Body of pancreas (tissue), 4 donors: ENCODE results near the gene FRAS1. TPM values are rescaled to one million over a fixed set of nuclear protein-coding genes. Genes with fewer than 3 reads are reported as not detected.
"Not testable (repeated sequence)": the region's sequence is repeated elsewhere in the genome, so short reads cannot be mapped to it uniquely, and the experiment has no call there.

Experiments used
- ATAC-seq: fragments of 150-250 bp; one replicate; pipeline ENCODE4 v1.9.1; 2016
- DNase-seq, 4 donors: peaks; one replicate each; pipeline ENCODE4 v3.0.0-alpha.2; 2019
- H3K27ac ChIP-seq, 4 donors: fragments of 200-600 bp; sonication (generic); 1 replicate in 3 of 4; 2 replicates in 1 of 4; pipeline versions ENCODE4 v1.5.1 to v1.6.1; 2016 to 2019; ENCODE audit warnings: mild to moderate bottlenecking in 1 of 4, mixed read lengths in 1 of 4, moderate library complexity in 1 of 4
- H3K27me3 ChIP-seq, 2 donors: fragments of 200-600 bp; sonication (generic); one replicate each; pipeline ENCODE4 v1.6.0; 2016; ENCODE audit warnings: mild to moderate bottlenecking in 1 of 2
- H3K36me3 ChIP-seq, 2 donors: fragments of 200-600 bp; sonication (generic); replicated peaks in 1 of 2; 2 replicates each; pipeline ENCODE4 v1.5.1; 2016; ENCODE audit warnings: low read depth in 2 of 2; ENCODE audit not compliant: insufficient read depth in 1 of 2
- H3K4me1 ChIP-seq: fragments of 200-600 bp; sonication (generic); one replicate; pipeline ENCODE4 v1.6.0; 2016
- H3K4me3 ChIP-seq, 2 donors: fragments of 200-600 bp; sonication (generic); 1 replicate in 1 of 2; 2 replicates in 1 of 2; pipeline ENCODE4 v1.5.1; 2016 to 2019
- H3K9me3 ChIP-seq, 3 donors: fragments of 200-600 bp; sonication (generic); 1 replicate in 2 of 3; 2 replicates in 1 of 3; pipeline ENCODE4 v1.5.1; 2016
- POLR2A ChIP-seq, 3 donors: fragments of 450-650 bp; IDR thresholded peaks; one replicate each; pipeline ENCODE4 v1.6.1; 2016; ENCODE audit warnings: antibody characterized with exemption in 3 of 3, mild to moderate bottlenecking in 2 of 3
- WGBS, 2 donors: methylation state at CpG; one replicate each; pipeline ENCODE4 v1.1.5; 2017; 5-methylcytosine and 5-hydroxymethylcytosine counted together
- intact Hi-C: fragments of 100-400 bp; cut with DNase I; formaldehyde crosslinking; loops from one replicate; pipeline ENCODE4 v1.15.1; 2023
- total RNA-seq, 2 donors: library from RNA; depleted of rRNA; stranded (reverse); fragments of >200 nt; gene quantifications; one replicate each; pipeline ENCODE4 v1.1.0, GENCODE V29; 2016
- TF ChIP-seq, protein P1 (sequence below), 7 experiments: fragments of 450-650 bp in 4 of 7; fragments of 200-600 bp in 3 of 7; sonication (generic) in 3 of 7; IDR thresholded peaks; one replicate each; pipeline ENCODE4 v1.5.1; 2016 to 2019; ENCODE audit warnings: antibody characterized with exemption in 7 of 7

FRAS1 gene
- total RNA-seq, 2 donors from 2014 or later = 22.6 to 24.4 TPM

DNA sequence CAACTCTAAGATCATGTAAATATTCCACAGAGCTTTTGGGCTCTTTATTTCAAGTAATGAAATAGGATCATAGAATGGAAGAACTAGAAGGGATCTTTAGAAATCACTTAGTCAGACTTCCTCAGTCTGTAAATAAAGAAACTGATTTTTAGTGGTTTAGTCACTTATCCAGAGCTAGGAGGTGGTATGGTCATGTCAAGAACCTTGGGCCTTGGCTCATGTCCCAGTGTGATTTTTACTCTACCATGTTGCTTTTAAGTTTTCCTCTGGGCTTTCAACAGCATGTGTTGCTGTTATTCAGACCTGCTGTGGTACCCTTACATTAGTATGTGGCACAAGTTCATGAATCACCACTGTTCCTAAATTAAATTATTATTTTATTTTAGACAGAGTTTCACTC, 184.9 kb downstream of the FRAS1 start:
- TF ChIP-seq, protein P1, sequence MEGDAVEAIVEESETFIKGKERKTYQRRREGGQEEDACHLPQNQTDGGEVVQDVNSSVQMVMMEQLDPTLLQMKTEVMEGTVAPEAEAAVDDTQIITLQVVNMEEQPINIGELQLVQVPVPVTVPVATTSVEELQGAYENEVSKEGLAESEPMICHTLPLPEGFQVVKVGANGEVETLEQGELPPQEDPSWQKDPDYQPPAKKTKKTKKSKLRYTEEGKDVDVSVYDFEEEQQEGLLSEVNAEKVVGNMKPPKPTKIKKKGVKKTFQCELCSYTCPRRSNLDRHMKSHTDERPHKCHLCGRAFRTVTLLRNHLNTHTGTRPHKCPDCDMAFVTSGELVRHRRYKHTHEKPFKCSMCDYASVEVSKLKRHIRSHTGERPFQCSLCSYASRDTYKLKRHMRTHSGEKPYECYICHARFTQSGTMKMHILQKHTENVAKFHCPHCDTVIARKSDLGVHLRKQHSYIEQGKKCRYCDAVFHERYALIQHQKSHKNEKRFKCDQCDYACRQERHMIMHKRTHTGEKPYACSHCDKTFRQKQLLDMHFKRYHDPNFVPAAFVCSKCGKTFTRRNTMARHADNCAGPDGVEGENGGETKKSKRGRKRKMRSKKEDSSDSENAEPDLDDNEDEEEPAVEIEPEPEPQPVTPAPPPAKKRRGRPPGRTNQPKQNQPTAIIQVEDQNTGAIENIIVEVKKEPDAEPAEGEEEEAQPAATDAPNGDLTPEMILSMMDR (IDR thresholded peaks at IDR 0.05) = no peak
- TF ChIP-seq POLR2A (IDR thresholded peaks at IDR 0.05) = no peak
- no peak for DNase-seq
- intact Hi-C loops = no loop called here
- no peaks in the 10 kb centered on the region for H3K9me3 ChIP-seq
- H3K36me3 ChIP-seq = no peaks in the 10 kb centered on the region
- H3K4me1 ChIP-seq = no peaks in the 10 kb centered on the region
- ATAC-seq = no peak
- no peak overlapping the region for H3K27ac ChIP-seq
- H3K4me3 ChIP-seq = no peak overlapping the region
- H3K27me3 ChIP-seq = no peaks in the 10 kb centered on the region

DNA sequence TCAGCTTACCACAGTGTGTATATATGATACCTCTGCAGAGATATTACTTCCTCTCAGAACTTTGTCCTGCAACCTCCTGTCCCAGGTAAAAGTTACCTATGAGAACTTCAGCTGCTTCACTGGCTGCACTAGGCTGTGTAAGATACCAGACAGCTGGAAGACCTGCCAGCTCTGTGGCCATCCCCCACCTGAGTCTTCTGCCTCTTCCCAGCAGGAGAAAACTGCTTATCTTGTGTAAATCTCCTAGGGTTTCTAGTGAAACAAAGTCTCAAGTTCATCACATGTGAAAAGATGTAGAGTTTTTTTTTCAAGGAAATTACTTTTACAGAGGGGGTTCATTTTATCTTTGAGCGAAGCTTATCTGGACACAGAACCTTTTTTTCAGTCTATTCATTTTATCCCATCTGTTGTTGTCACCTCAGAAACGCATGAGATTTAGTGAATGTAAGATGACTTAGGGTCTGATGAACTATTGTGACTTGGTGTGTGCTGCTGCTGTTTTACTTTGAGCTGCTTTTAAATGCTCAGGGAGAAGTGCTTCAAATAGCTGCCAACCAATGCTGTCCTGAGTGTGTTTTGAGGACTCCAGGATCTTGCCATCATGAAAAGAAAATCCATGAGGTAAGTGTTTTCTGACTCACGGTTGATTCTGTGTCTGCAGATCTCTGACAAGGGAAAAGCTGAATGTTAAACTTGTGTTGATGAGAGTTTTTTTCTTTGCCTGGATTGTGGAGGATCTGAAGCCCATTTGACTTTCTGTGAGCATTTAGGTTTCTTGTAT, 187.8 kb downstream of the FRAS1 start:
- Histone ChIP-seq H3K4me3 (no peak overlapping the region), H3K9me3 (no peaks in the 10 kb centered on the region), H3K27me3 (no peaks in the 10 kb centered on the region), H3K4me1 (no peaks in the 10 kb centered on the region), H3K27ac (no peak overlapping the region), H3K36me3 (no peaks in the 10 kb centered on the region)
- DNase-seq (no peak), ATAC-seq (no peak)
- intact Hi-C loops = no loop called here
- 52 to 57% methylated on average over 3 of the region's 3 CpGs for WGBS, 2 donors
- TF ChIP-seq, protein P1 (IDR thresholded peaks at IDR 0.05) = no peak
- no peak for TF ChIP-seq POLR2A (IDR thresholded peaks at IDR 0.05)

DNA sequence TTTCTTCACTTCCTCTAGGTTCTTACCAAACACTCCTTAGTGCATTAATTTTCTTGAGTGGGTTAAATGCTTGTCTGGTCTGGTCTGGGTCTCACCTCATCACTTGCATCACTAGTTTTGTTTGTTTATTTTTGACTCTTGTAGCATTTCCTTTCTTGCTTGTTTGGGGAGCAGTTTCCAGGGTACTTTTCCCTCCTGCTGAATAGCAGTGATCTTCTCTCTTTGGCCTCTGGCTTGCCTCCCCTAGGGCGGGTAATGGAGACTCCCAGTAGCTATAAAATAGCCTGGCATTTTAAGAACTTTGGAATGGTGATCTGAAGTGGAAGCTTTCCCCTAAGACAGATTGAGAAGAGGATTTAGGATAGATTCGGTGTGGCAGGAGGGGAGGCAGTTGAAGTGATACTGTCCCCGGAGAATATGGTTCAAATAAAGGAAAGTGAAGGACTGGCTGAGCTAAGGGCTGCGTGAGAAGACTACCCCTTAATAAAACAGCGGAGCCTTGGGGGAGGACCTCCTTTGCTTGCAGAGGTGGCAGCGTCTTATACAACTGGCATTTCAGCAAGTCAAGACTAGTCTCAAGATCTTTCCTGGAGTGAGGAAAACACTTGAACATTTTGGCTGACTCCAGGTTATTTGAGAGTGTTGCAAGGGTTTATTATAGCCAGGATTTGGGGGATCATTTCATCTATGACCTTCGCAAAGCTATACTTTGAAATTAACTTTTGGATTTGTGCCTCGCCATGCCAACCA, 190.6 kb downstream of the FRAS1 start:
- Histone ChIP-seq H3K27me3 (no peaks in the 10 kb centered on the region), H3K36me3 (no peaks in the 10 kb centered on the region), H3K4me3 (no peak overlapping the region), H3K4me1 (no peaks in the 10 kb centered on the region), H3K27ac (no peak overlapping the region), H3K9me3 (no peaks in the 10 kb centered on the region)
- WGBS, 2 donors = 82 to 83% methylated on average over 8 of the region's 8 CpGs
- ATAC-seq (no peak), DNase-seq (no peak)
- TF ChIP-seq, protein P1 (IDR thresholded peaks at IDR 0.05) = no peak
- no peak for TF ChIP-seq POLR2A (IDR thresholded peaks at IDR 0.05)
- intact Hi-C loops = no loop called here

DNA sequence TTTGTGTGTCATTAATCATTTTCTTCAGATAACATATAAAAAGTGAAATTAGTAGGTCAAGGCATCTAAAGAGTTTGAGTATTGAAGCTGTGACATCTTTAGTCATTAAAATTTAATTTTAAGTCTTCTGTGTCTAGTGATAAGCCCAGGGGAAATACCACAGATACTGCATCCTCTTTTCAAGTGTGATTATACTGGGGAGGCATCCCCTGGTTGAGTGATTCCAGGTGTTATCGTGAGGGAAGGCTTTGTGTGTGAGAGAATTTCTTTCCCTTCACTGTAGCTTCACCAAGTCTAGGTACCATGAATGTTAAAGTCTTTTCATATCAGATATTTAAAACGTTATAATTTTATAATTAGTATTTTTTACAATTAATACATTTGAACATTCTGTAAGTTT, 193.4 kb downstream of the FRAS1 start:
- Histone ChIP-seq H3K4me3 (no peak overlapping the region), H3K36me3 (no peaks in the 10 kb centered on the region), H3K27ac (no peak overlapping the region), H3K9me3 (no peaks in the 10 kb centered on the region), H3K4me1 (no peaks in the 10 kb centered on the region), H3K27me3 (no peaks in the 10 kb centered on the region)
- DNase-seq = no peak
- intact Hi-C loops = no loop called here
- no peak for ATAC-seq
- 53 to 64% methylated on average over 2 of the region's 2 CpGs for WGBS, 2 donors
- TF ChIP-seq, protein P1 (IDR thresholded peaks at IDR 0.05) = no peak
- no peak for TF ChIP-seq POLR2A (IDR thresholded peaks at IDR 0.05)

DNA sequence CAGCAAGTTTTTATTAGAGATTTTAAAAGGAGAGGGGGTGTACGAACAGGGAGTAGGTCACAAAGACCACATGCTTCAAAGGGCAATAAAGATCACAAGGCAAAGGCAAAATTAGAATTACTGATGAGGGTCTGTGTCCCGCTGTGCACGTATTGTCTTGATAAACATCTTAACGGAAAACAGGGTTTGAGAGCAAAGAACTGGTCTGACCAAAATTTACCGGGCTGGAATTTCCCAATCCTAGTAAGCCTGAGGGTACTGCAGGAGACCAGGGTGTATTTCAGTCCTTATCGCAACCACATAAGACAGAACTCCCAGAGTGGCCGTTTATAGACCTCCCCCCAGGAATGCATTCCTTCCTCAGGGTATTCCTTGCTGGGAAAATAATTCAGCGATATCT, 195.7 kb downstream of the FRAS1 start:
- H3K36me3 ChIP-seq, ATAC-seq, H3K4me1 ChIP-seq, DNase-seq, H3K4me3 ChIP-seq, H3K27ac ChIP-seq, H3K27me3 ChIP-seq, H3K9me3 ChIP-seq, intact Hi-C loops: not testable (repeated sequence)
- WGBS, 2 donors = 80 to 88% methylated on average over 8 of the region's 8 CpGs
